Stimulated activated CD4-positive, alpha-beta T cell treated with anti-CD3 and anti-CD28 coated beads, Interleukin-2, amount 100 ng/mL, for 24 hours (primary cell): ENCODE results near the gene SHISA2.

Source experiments
- DNase-seq, 2 donors: peaks; one replicate each; pipeline ENCODE4 v3.0.0-alpha.2; 2020

SHISA2 gene

DNA sequence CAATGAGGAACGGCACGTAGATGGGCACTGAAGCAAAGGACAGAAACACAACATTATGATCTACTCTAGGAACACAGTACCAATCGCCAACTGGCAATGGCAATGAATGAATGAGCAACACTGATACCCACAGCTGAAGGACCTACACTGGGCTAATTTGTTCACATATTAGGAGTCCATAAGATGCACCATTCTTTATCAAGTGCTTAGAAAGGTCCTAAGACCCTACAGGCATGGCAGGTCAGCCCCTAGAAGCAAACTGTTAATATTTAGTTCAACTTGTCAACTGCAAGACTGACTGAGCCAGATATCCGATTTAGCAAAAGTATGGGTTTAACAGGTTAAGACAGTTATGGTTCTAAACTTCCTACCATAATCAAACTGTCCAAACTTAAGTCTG lies 4.8 kb downstream of the SHISA2 start:
- DNase-seq: no peak

DNA sequence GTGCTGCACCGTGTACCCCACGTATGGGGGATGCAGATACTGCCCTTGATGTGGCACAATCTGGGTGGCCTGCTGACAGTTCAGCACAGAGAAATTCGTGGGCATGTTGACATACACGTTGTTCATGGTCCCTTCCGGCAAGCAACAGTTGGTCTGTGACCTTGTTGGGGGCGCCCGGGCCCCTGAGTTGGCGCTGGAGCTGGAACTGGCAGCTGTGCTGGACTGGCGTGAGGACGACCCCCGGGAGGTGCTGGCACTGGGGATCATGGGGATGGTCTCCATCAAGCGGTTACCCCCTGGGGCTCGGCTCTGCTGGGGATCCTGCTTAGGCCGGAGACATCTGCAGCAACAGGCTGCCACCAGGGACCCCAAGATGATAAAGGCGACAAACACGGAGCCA lies 5.2 kb downstream of the SHISA2 start:
- DNase-seq: no peak

DNA sequence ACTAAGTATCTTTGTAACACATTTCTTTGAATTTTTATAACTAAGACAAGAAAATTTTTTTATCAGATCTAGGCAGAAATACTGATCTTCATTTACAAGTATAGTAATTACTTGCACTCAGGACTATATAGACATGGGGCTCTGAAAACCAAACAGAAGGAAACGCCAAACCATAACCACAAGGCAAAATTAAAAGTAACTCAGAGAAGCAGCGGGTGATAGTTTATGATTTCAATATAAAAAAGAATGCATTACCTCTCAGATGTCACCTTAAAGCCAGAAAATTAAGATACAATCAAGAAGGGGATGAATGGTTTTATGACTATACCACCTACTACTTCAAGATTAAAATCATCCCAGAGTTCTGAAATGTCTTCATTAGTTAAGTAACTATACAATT lies 6.7 kb downstream of the SHISA2 start:
- DNase-seq: no peak

DNA sequence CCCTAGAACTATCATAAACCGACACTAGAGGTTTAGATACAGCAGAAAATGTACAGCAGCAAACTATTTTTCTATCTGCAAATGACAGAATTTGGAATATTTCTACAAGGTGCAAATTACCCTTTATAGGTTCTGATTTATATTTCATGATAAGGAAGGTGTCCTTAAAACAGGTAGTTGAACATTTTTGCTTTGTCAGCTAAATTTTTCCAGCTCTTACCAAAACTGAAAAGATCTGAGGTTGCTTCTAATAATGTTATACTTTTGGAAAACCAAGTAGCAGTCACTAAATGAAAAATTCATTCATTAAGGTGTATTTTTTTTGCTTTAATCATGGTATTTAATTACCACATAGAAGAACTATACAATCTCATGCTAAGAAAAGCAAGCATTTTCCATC lies 9.0 kb downstream of the SHISA2 start:
- no peak for DNase-seq

DNA sequence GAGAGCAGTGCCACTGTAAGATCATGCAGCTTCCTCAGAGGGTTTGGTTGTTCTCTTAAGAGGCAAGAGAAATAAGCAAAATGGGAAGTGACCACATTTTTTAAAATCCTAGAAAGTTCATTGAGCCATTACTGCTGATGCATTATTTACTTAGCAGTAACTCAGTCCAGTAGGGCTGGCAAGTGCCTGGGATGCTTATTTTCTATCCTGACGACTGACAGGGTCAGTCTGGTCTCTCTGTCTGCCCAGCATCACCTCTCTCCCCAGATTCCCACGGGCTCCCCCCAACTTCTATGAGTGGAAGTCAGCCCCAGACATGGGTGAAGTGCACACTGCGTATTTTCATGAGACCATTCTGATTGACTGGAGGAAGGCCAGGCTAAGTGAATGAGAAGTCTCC lies 10.4 kb downstream of the SHISA2 start:
- DNase-seq: no peak

DNA sequence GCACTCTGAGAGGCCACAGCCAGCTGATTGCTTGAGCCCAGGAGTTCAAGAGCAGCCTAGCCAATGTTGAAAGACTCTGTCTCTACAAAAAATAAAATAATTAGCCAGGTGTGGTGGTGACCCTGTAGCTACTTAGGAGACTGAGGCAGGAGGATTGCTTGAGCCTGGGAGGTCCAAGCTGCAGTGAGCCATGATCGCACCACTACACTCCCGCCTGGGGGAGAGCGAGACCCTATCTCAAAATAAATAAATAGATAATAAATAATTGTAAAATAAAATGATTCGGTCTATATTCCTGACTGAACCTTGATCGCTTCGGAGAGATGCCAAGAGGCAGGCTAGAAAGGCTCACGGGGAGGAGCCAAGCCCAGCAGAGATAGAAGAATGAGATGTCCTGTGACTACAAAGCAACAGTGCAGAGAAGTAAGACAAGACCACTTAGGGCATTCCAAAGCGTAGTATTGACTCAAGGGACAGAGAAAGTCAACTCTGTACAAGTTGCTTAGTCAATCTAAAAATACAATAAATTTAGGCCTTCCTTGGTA lies 12.8 kb downstream of the SHISA2 start:
- no peak for DNase-seq

DNA sequence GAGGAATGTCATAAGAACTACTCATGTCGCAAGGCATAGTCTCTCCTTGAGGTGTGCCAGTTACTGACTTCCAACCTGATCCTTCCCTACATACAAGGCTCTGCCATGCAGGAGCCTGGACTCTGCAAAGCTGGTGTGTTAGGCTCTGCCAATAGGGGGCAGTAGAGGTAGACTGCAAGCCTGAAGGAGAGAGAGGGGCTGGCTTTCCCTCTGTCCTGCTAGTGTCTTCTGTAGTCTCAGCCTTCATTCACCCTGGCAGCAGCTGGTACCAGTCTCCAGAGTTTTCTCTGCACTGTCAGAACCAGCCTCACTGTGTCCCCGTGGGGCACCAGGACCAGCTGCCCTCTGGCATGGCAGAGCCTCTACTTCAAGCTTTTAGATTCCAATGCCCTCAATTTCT lies 14.5 kb downstream of the SHISA2 start:
- peak in 1 of 2 donors; percentile 33 for DNase-seq

DNA sequence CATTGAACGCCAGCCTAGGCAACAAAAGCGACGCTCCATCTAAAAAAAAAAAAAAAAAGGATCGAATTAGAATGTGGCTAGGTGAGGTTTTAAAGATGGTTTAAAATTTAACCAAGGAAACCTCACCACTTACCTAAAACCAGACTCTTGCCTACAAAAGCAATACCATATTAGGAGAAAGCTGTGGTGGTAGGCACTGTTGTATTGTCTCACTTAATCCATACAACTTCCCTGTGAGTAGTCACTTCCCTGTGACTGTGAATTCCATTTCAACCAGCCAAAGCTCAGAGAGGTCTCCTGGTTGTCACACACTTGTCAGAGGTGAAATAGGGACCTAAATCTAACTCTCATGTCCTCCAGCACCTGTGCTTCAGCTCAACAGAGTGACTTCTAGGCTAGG lies 15.4 kb downstream of the SHISA2 start:
- no peak for DNase-seq

DNA sequence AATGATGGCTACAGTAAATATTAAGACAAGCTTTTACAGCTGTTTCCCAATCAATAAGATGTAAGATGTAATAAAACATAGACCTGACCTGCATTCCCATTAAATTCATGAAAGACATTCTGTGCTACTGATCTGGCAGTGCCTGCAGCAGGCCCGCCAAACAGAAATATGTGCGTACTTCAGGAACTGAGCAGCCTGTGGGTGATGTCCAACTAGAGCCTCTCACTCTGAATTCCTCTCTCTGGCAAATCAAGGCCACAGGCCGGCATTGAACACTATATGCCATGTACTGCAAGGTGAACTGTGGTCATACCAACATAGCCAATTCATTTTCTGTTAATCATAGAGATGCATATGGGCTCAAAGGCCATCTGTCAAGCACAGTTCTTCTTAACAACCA lies 17.8 kb downstream of the SHISA2 start:
- no peak for DNase-seq

DNA sequence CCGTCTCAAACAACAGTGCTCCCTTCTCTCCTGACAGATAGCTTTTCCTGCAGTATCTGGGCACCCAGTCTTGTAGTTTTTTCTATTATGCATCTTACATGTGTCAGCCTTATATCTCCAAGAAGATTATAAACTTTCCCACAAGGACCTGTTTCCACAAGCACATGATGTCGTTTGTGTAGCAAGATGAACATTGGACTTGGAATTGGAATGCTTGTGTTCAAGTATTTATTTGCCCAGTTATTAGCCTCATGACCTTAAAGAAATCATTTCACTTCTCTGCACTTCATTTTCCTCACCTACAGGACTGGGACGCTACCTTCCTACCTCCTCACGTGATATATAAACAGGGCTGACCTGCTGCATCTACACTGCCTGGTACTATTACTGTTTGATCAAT lies 21.5 kb downstream of the SHISA2 start:
- no peak for DNase-seq

DNA sequence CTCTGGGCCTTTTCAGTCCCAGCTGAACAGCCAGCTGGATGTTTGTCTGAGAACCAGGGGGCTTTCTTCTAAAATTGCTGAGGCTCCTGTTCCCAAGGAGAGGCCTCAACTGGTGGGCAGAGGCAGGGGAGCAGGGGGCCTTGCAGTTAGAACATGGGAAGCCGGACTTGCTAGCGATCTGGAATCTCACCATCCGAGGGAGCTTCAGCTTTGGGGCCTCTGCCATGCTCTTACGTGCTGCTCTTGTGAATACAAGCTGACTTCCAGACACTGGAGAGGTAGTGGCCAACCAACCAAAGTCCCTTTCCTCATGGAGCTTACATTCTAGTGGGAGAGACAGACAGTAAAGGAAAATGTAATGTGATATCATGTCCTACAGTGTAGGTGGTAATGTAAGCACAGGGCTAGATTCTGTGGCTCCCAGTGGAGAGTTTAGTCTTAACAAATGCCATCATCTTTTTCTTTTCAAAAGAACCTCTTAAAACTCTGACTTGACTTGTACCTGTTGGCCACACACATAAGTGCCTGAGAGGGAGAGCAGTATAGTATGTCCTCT lies 22.2 kb downstream of the SHISA2 start:
- no peak for DNase-seq

DNA sequence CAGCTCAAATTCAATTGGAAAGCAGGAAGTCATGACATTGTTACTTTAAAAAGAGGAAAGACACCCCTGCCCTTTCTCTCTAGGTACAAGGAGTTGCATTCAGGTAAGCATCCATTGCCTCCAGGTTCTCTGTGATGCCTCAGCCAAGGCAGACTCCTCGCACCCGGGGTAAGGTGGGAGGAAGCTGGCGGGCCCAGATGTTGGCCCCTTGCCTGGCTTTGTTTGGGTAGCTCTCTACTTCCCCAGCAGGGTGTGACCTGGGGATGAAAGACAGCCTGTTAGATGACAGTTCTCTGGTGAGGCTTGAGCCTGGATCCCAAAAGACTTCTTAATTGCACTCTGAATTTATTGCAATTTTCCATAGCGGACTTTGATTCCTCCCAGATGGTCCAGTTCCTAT lies 25.6 kb downstream of the SHISA2 start:
- DNase-seq: no peak

DNA sequence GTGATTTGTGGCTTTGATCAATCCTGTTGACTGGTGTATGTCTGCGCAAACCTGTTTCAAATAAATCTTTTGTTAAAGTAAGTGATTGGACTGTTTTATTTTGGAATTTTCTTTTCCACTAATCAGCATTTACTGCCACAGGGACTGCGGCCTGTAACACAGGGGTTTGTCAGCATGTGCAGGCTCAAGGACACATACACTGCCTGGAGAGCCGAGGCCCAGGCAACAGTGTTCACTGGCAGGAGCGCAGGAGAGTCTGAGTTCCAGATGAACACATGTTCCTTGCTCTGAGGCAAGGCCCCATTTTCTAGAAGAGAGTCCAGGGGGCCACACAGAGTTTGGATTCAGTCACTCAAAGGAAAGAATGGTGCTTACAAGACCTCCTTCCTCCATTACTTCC lies 26.0 kb downstream of the SHISA2 start:
- no peak for DNase-seq

DNA sequence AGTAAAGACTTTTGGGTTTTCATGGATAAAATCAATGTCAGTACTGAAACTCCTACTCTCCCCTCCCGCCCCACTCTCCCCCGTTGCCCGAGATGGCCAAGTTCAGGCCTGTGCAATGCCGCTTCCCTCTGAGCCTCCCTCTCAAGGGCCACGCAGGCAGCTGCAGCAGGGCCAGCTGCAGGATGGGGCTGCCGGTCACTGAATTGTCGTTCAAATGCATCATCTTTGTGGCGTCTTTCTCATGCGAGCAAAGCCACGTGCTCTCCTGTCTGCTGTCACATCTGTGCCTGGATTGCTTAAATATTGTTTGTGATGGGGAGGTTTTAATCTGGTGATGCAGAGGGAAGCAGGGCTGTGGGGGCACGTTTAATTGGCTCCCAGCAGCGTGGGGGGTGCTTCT lies 26.6 kb downstream of the SHISA2 start:
- DNase-seq: no peak

DNA sequence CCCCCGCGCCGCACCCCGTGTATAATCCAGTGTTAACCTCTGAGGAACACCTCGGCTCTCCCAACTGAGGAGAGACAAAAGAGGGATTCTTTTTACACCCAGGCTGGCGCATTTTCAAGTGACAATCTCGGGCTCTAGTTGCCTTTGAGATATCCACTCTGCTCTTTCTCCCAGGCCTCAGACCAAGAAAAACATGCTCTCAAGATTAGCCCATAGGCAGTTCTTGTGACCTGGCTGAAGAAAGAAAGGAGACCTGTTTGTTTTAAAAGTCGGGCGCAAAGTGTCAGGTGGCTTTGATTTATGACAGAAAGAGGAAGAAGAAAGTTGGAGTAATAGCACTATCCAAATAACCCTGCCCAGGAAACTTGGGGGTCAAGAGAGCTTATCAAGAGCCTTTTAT lies 27.3 kb downstream of the SHISA2 start:
- DNase-seq: no peak

DNA sequence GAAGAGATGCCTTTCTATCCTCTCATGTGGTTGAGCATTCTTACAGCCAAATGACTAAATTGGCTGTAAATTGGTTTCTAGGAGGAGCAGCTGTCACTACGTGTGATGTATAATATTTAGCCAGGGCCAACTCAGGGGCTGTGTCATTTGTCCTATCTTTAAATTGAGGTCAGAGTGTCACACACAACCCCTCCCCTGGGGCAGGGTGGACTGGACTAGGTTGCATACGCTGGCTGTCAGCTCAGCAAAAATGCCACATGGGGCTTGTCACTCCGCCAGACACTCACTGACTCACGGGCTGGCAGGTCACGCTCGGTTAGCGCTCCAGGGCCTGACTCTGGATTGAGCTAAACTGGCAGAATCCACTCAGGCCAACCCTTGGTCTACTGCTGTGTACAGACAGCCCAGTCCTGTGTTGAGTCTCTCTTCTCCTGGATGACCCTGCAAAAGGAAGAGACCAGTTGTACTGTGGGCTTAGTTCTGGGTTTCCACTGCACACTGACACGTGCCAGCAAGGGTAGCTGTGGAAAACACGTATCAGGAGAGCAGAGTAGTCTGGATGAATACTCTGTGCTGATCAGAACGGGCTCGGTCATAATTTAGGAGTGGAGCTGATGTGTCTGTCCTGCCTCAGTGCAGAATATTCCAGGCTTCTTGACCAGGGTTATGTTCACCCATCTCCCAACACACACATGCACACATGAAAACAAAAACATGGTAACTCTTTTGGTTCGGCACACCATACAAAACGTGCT lies 29.1 kb downstream of the SHISA2 start:
- DNase-seq: no peak

DNA sequence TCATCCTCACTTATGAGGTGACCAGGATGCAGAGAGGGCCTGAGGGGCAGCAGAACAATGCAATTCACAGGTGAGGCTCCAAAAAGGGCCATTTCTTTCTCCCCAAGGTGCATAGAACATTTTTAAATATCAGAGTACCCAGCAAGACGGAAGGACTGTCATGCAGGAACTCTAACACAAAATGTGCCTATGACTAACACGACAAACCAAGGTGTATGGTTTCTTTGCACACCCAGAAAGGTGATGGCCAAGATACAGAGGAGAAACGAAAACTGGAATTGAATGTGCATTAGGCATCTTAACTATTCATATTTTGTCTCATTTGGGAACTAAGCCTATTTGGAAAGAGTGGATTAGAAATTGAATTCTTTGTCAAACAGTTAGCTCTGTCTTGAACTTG lies 29.9 kb downstream of the SHISA2 start:
- no peak for DNase-seq

DNA sequence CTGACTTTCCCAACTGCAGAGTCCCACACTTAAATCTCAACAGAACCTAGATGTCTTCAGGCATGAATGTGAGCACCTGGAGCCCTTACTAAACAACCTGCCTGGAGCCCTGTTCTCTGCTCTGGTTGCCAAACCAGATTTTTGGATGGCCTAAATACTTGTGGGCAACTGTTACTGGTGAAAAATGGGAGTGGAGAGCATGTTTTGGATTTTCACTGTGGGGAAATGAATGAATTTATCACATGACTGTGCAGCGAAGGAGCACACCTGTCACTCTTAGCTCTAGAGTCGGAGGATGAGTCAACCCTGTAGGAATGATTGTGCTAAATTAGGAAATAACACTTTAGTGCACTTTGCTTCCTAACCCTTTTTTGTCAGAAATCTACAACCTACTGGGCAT lies 30.3 kb downstream of the SHISA2 start:
- no peak for DNase-seq

DNA sequence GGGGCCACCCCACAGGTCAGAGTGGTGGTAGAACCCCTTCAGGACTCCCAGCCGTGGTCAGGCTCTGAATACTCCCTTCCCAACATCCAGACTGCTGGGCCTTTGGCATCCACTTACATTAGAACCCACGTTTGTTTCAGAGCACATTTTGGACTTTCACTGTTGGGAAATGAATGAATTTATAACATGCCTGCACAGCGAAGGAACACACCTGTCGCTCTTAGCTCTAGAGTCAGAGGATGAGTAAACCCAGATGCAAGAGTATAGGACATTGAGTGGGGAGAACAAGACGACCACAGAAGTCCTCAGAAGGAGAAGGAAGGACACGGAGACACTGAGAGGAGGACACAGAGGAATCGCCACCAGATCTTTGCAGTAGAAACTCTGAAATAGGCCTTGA lies 30.9 kb downstream of the SHISA2 start:
- no peak for DNase-seq

DNA sequence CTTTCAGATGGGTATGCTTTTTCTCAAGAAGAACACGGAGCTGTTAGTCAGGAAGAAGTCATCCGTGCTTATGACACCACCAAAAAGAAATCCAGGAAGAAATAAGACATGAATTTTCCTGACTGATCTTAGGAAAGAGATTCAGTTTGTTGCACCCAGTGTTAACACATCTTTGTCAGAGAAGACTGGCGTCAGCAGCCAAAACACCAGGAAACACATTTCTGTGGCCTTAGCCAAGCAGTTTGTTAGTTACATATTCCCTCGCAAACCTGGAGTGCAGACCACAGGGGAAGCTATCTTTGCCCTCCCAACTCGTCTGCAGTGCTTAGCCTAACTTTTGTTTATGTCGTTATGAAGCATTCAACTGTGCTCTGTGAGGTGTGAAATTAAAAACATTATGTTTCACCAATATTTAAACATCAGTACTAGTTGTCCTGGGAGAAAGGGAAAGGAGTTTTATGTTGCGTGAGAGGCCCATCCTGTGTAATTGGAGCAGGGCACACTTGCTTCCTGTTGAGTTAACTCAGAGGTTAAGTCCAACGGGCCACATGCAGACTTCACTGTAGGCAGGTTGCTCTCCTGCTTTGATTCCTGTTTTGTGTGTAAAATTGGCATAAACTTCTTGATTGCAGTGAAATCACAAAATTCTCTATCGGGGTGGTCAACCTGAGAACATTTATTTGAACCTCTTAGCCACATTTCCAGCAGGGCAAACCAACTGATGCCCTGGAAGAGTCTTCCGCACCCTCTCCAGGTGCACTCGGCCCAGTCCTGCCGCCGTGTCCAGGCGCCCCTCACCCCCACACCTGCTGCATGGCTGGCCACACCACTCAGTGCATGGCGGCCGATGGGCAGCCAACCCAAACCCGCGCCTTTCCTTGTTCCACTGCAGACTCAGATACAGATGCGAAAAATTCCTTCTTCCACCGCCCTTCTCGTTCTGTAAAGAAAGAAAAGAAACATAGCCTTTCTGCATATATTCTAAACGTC lies 31.6 kb downstream of the SHISA2 start:
- DNase-seq: no peak

DNA sequence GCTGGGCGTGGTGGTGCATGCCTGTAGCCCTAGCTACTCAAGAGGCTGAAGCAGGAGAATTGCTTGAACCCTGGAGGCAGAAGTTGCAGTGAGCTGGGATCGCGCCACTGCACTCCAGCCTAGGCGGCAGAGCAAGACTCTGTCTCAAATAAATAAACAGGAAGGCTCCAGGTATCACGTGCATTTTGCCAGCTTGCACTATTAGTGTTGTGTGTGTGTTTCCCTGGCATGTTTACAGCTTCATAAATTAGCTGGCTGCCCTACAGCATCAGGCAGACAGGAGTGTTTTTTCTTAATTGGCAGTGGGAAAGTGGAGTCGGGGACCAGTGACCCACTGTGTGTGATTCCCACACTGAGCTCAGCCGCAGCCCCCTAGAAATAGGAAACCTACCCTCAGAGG lies 32.6 kb downstream of the SHISA2 start:
- DNase-seq: no peak

DNA sequence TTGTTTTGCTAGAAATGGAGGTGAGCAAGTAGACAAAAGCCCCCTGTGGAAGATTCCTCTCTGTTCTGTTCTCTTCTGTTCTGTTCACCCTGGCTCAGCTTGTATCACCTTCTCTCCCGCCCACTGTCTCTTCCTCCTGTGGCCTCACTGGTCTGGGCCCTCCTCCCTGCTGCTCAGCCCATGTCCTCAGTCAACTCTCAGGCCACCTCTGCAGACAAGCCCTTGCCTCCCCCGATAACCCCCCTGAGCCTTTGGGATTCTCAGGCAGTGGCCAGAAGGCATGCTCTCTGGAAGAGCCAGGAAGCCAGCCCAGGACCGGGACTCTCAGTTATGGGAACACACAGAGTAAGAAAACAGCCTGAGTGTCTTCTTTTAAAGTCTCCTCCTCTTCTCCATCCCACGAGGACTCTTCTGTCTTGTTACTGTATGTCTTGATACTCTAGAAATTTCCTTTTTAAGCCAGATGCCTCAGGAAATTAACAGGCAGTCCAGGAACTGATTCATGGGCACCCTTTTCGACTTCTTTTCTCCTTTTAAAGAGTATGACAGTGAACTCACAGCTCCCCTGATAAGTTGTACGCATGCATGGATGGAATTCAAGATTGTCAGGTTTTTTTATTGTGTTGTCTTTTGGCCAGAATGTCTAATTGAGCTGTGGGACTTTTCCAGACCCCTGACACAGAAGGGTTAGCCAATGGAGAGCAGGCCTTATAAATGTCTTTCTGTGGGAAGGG lies 33.7 kb downstream of the SHISA2 start:
- DNase-seq: no peak
